Suprapubic skin (tissue), 4 donors: Measurements from ENCODE around the gene NGFR. TPM values are rescaled to one million over a fixed set of nuclear protein-coding genes. Genes with fewer than 3 reads are reported as not detected.

Source experiments
- DNase-seq, 2 donors: peaks; one replicate each; pipeline ENCODE4 v3.0.0-alpha.2; 2019; ENCODE audit warnings: low spot score in 2 of 2
- H3K27ac ChIP-seq: fragments of 200-600 bp; sonication (generic); one replicate; pipeline ENCODE4 v1.5.1; 2019
- H3K27me3 ChIP-seq: fragments of 200-600 bp; sonication (generic); one replicate; pipeline ENCODE4 v1.5.1; 2019
- H3K36me3 ChIP-seq: fragments of 200-600 bp; sonication (generic); one replicate; pipeline ENCODE4 v1.5.1; 2019
- H3K4me1 ChIP-seq: fragments of 200-600 bp; sonication (generic); one replicate; pipeline ENCODE4 v1.5.1; 2019
- H3K4me3 ChIP-seq: fragments of 200-600 bp; sonication (generic); one replicate; pipeline ENCODE4 v1.5.1; 2019; ENCODE audit warnings: mild to moderate bottlenecking
- H3K9me3 ChIP-seq: fragments of 200-600 bp; sonication (generic); one replicate; pipeline ENCODE4 v1.5.1; 2019
- EP300 ChIP-seq: sonication (generic); formaldehyde crosslinking; IDR thresholded peaks from one replicate; pipeline ENCODE4 v1.6.1; 2017; ENCODE audit warnings: antibody characterized with exemption
- POLR2A ChIP-seq, 2 donors: fragments of 450-650 bp; IDR thresholded peaks; one replicate each; pipeline ENCODE4 v1.6.1; 2017; ENCODE audit warnings: antibody characterized with exemption in 2 of 2, mild to moderate bottlenecking in 2 of 2, moderate library complexity in 2 of 2
- POLR2AphosphoS5 ChIP-seq, 3 donors: sonication (generic); formaldehyde crosslinking; IDR thresholded peaks; one replicate each; pipeline ENCODE4 v1.6.1; 2017; ENCODE audit warnings: antibody characterized with exemption in 3 of 3
- WGBS: methylation state at CpG from one replicate; pipeline ENCODE4 v1.1.5; 2018; 5-methylcytosine and 5-hydroxymethylcytosine counted together
- total RNA-seq, 4 donors: library from RNA; depleted of rRNA; stranded (reverse); fragments of >200 nt; gene quantifications; one replicate each; pipeline ENCODE4 v1.1.0, GENCODE V29; 2016
- TF ChIP-seq, protein P1 (sequence below), 2 donors: fragments of 200-600 bp in 1 of 2; fragments of 450-650 bp in 1 of 2; sonication (generic) in 1 of 2; IDR thresholded peaks; one replicate each; pipeline ENCODE4 v1.5.1; 2016 to 2019; ENCODE audit warnings: antibody characterized with exemption in 2 of 2, mild to moderate bottlenecking in 1 of 2, moderate library complexity in 1 of 2

The NGFR gene
- total RNA-seq, 4 donors from 2014 or later, result 18.1 to 26.8 (median 22.0) TPM

DNA sequence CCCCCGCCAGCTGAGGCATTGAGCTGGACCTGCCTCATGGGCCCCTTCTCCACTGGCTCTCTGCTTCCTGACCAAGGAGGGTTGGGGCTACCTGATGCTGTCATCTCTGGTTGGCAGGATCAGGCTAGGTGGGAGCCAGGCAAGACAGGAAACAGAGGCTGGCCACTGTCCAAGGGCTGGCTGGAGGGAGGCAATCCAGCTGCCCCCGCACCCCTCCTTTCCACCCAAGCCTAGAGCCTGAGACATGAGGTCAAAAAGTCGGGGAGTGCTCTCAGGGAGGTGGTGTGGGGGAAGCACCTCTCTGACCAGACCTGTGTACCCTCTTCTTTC lies 14.5 kb downstream of the NGFR start:
- no peak overlapping the region for H3K27ac ChIP-seq
- no peaks in the 10 kb centered on the region for H3K36me3 ChIP-seq
- H3K27me3 ChIP-seq, result peaks cover 14% of the 10 kb centered on the region
- peaks cover 30% of the 10 kb centered on the region for H3K4me1 ChIP-seq
- no CpG with 5 or more reads among the region's 3 CpGs for WGBS
- H3K9me3 ChIP-seq, result no peaks in the 10 kb centered on the region
- no peak overlapping the region for H3K4me3 ChIP-seq
- no peak for DNase-seq
- TF ChIP-seq, protein P1, sequence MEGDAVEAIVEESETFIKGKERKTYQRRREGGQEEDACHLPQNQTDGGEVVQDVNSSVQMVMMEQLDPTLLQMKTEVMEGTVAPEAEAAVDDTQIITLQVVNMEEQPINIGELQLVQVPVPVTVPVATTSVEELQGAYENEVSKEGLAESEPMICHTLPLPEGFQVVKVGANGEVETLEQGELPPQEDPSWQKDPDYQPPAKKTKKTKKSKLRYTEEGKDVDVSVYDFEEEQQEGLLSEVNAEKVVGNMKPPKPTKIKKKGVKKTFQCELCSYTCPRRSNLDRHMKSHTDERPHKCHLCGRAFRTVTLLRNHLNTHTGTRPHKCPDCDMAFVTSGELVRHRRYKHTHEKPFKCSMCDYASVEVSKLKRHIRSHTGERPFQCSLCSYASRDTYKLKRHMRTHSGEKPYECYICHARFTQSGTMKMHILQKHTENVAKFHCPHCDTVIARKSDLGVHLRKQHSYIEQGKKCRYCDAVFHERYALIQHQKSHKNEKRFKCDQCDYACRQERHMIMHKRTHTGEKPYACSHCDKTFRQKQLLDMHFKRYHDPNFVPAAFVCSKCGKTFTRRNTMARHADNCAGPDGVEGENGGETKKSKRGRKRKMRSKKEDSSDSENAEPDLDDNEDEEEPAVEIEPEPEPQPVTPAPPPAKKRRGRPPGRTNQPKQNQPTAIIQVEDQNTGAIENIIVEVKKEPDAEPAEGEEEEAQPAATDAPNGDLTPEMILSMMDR (IDR thresholded peaks at IDR 0.05), result no peak
- TF ChIP-seq POLR2A (IDR thresholded peaks at IDR 0.05) (no peak), POLR2AphosphoS5 (IDR thresholded peaks at IDR 0.05) (no peak), EP300 (no peak)

DNA sequence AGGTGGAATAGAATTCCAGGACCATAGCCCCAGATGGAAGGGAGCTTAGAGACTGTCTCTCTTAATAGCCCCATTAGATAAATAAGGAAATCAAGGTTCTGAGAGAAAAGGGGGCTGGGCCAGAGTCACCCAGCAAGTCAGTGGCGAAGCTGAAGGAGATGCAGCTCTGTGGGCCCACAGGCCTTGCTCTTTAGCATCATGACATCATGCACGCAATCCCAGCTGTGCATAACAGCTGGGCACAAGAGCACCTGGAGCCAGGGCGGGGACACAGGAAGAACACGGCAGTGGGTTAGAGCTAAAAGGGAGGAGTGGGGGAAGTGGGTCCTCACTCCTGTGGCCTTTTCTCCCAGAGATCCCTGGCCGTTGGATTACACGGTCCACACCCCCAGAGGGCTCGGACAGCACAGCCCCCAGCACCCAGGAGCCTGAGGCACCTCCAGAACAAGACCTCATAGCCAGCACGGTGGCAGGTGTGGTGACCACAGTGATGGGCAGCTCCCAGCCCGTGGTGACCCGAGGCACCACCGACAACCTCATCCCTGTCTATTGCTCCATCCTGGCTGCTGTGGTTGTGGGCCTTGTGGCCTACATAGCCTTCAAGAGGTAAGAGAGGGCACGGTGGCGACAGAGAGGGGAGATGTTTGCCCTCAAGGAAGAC lies 15.1 kb downstream of the NGFR start:
- no peaks in the 10 kb centered on the region for H3K9me3 ChIP-seq
- peaks cover 14% of the 10 kb centered on the region for H3K27me3 ChIP-seq
- peak in 1 of 2 donors; percentile 33 for DNase-seq
- no peaks in the 10 kb centered on the region for H3K36me3 ChIP-seq
- H3K27ac ChIP-seq, result no peak overlapping the region
- TF ChIP-seq EP300 (no peak), POLR2A (IDR thresholded peaks at IDR 0.05) (no peak), POLR2AphosphoS5 (IDR thresholded peaks at IDR 0.05) (no peak)
- TF ChIP-seq, protein P1 (IDR thresholded peaks at IDR 0.05), result no peak
- H3K4me3 ChIP-seq, result no peak overlapping the region
- WGBS, result 81% methylated on average over 13 of the region's 13 CpGs
- peaks cover 36% of the 10 kb centered on the region for H3K4me1 ChIP-seq

- H3K9me3 ChIP-seq, result no peaks in the 10 kb centered on the region
- H3K4me1 ChIP-seq, result peaks cover 41% of the 10 kb centered on the region
- TF ChIP-seq, protein P1 (IDR thresholded peaks at IDR 0.05), result no peak
- TF ChIP-seq POLR2AphosphoS5 (IDR thresholded peaks at IDR 0.05) (no peak), EP300 (no peak), POLR2A (IDR thresholded peaks at IDR 0.05) (no peak)
- no peak overlapping the region for H3K4me3 ChIP-seq
- DNase-seq, result peak in 1 of 2 donors; percentile 41
- H3K27ac ChIP-seq, result no peak overlapping the region
- WGBS, result 86% methylated on average over 5 of the region's 5 CpGs
- no peaks in the 10 kb centered on the region for H3K36me3 ChIP-seq
- H3K27me3 ChIP-seq, result peaks cover 12% of the 10 kb centered on the region
These were observed 15.6 kb downstream of the NGFR start for GRCh38 chr17:49510720-49511110.

- WGBS, result 80% methylated on average over 15 of the region's 16 CpGs
- DNase-seq, result no peak
- H3K4me3 ChIP-seq, result no peak overlapping the region
- no peaks in the 10 kb centered on the region for H3K36me3 ChIP-seq
- peaks cover 50% of the 10 kb centered on the region for H3K4me1 ChIP-seq
- H3K27ac ChIP-seq, result no peak overlapping the region
- no peaks in the 10 kb centered on the region for H3K9me3 ChIP-seq
- peaks cover 9% of the 10 kb centered on the region for H3K27me3 ChIP-seq
- TF ChIP-seq POLR2AphosphoS5 (IDR thresholded peaks at IDR 0.05) (no peak), EP300 (no peak), POLR2A (IDR thresholded peaks at IDR 0.05) (no peak)
- TF ChIP-seq, protein P1 (IDR thresholded peaks at IDR 0.05), result no peak
These were observed 16.7 kb downstream of the NGFR start for GRCh38 chr17:49511810-49512209.

- no peak for TF ChIP-seq EP300
- TF ChIP-seq, protein P1 (IDR thresholded peaks at IDR 0.05), result no peak
- Histone ChIP-seq H3K9me3 (no peaks in the 10 kb centered on the region), H3K4me1 (peaks cover 46% of the 10 kb centered on the region), H3K36me3 (no peaks in the 10 kb centered on the region), H3K27me3 (peaks cover 9% of the 10 kb centered on the region), H3K4me3 (no peak overlapping the region), H3K27ac (no peak overlapping the region)
- WGBS, result 84% methylated on average over 10 of the region's 26 CpGs
- no peak for DNase-seq
These were observed 17.4 kb downstream of the NGFR start for GRCh38 chr17:49512296-49513043.
